HepG2 (cell line): Measurements from ENCODE around the gene SNX7. TPM values are rescaled to one million over a fixed set of nuclear protein-coding genes. Genes with fewer than 3 reads are reported as not detected.

Experiments
- ATAC-seq: fragments of 200-7000 bp; cut with Tn5 transposase; 3 replicates; pipeline ENCODE4 v1.9.1; 2020; ENCODE audit warnings: mild to moderate bottlenecking, moderate library complexity
- BruUV-seq: library from RNA; stranded (reverse); fragments of 400-500 nt; replicated peaks from 2 replicates; lab custom pipeline; 2021; lab: Mats Ljungman, UMichigan
- CTCF ChIA-PET: fragments of 300-600 bp; formaldehyde crosslinking; extraction: SDS; loops from one replicate; lab custom pipeline; 2021; ENCODE audit warnings: low total read pairs, inconsistent platforms, low intra/inter-chr PET ratio; lab: Yijun Ruan, JAX
- POLR2A ChIA-PET: fragments of 350-600 bp; sonication (Branson Sonifier 250); formaldehyde crosslinking; loops from one replicate; lab custom pipeline; 2020; ENCODE audit warnings: antibody characterized with exemption, inconsistent platforms; lab: Yijun Ruan, JAX
- DNase-seq: peaks from one replicate; pipeline ENCODE4 v3.0.0-alpha.2; 2015; ENCODE audit warnings: low spot score
- FAIRE-seq: peaks from 3 replicates; lab custom pipeline; 2011; peaks lifted over from hg19 to GRCh38; lab: Jason Lieb, UNC
- H2AFZ ChIP-seq: one replicate; pipeline ENCODE4 v1.6.1; 2011; ENCODE audit warnings: low read length, inconsistent platforms
- H3K27ac ChIP-seq: fragments of 300-600 bp; 3 replicates; pipeline ENCODE4 v1.8.0; 2011; ENCODE audit warnings: mixed run types, mild to moderate bottlenecking, mixed read lengths, low read length, inconsistent platforms; ENCODE audit not compliant: insufficient read depth; ENCODE audit errors: extremely low read length
- H3K27me3 ChIP-seq, 2 experiments: fragments of 200-600 bp in 1 of 2; 2 replicates in 1 of 2; 3 replicates in 1 of 2; pipeline versions ENCODE4 v1.6.0 to v1.8.0; 2011; ENCODE audit warnings: low read length in 2 of 2, mild to moderate bottlenecking in 2 of 2, moderate library complexity in 2 of 2, inconsistent platforms in 1 of 2; ENCODE audit not compliant: insufficient read depth in 2 of 2, control insufficient read depth in 1 of 2
- H3K36me3 ChIP-seq, 2 experiments: fragments of 200-600 bp in 1 of 2; replicated peaks in 1 of 2; 2 replicates in 1 of 2; 3 replicates in 1 of 2; pipeline versions ENCODE4 v1.5.1 to v1.8.0; 2011; ENCODE audit warnings: low read length in 2 of 2, inconsistent platforms in 1 of 2; ENCODE audit not compliant: insufficient read depth in 2 of 2, control insufficient read depth in 1 of 2
- H3K4me1 ChIP-seq: 2 replicates; pipeline ENCODE4 v1.5.1; 2012; ENCODE audit warnings: low read length, inconsistent platforms; ENCODE audit not compliant: insufficient read depth
- H3K4me2 ChIP-seq: 2 replicates; pipeline ENCODE4 v1.6.0; 2011; ENCODE audit warnings: low read depth, low read length, inconsistent platforms
- H3K4me3 ChIP-seq, 3 experiments: fragments of 200-600 bp in 1 of 3; sonication (generic), shearing (Covaris generic) in 1 of 3; replicated peaks in 1 of 3; 2 replicates each; pipeline ENCODE4 v1.5.1; 2011 to 2016; ENCODE audit warnings: low read length in 3 of 3, inconsistent platforms in 2 of 3, low read depth in 2 of 3, mild to moderate bottlenecking in 2 of 3, control low read depth in 1 of 3, mixed read lengths in 1 of 3; ENCODE audit not compliant: insufficient read depth in 1 of 3
- H3K79me2 ChIP-seq: one replicate; pipeline ENCODE4 v1.6.1; 2011; ENCODE audit warnings: low read length, inconsistent platforms; ENCODE audit not compliant: insufficient read depth
- H3K9ac ChIP-seq: 2 replicates; pipeline ENCODE4 v1.6.0; 2011; ENCODE audit warnings: mild to moderate bottlenecking, low read depth, low read length, inconsistent platforms; ENCODE audit not compliant: insufficient read depth
- H3K9me3 ChIP-seq: 2 replicates; pipeline ENCODE4 v1.5.1; 2012; ENCODE audit warnings: mild to moderate bottlenecking, low read length
- H4K20me1 ChIP-seq: 2 replicates; pipeline ENCODE4 v1.6.0; 2011; ENCODE audit warnings: inconsistent platforms, mild to moderate bottlenecking, low read length, moderate library complexity; ENCODE audit not compliant: insufficient read depth
- CERS6 ChIP-seq: sonication (generic); formaldehyde crosslinking; IDR thresholded peaks from 2 replicates; pipeline ENCODE4 v1.5.0; 2020; ENCODE audit warnings: missing genetic modification reagents
- GRHL1 ChIP-seq: sonication (generic); formaldehyde crosslinking; conservative IDR thresholded peaks from 2 replicates; pipeline ENCODE4 v1.8.0; 2022; ENCODE audit warnings: missing genetic modification reagents
- IRF9 ChIP-seq: sonication (generic); formaldehyde crosslinking; IDR thresholded peaks from 2 replicates; pipeline ENCODE4 v1.8.0; 2022; ENCODE audit warnings: missing genetic modification reagents, mild to moderate bottlenecking, borderline replicate concordance
- NCOA5 ChIP-seq: sonication (generic); formaldehyde crosslinking; IDR thresholded peaks from 2 replicates; pipeline ENCODE4 v1.4.0; 2020; ENCODE audit warnings: missing genetic modification reagents
- SMAD3 ChIP-seq: sonication (generic); formaldehyde crosslinking; IDR thresholded peaks from 2 replicates; pipeline ENCODE4 v1.4.0; 2020; ENCODE audit warnings: missing genetic modification reagents
- SOX5 ChIP-seq: IDR thresholded peaks from 2 replicates; pipeline ENCODE4 v1.6.1; 2016; ENCODE audit warnings: borderline replicate concordance
- ZGPAT ChIP-seq: IDR thresholded peaks from 2 replicates; pipeline ENCODE4 v1.6.1; 2016; ENCODE audit warnings: mild to moderate bottlenecking
- ZNF609 ChIP-seq: sonication (generic); formaldehyde crosslinking; IDR thresholded peaks from 2 replicates; pipeline ENCODE4 v1.4.0; 2020; ENCODE audit warnings: mild to moderate bottlenecking, missing genetic modification reagents, borderline replicate concordance
- ZNF781 ChIP-seq: sonication (generic); formaldehyde crosslinking; IDR thresholded peaks from 2 replicates; pipeline ENCODE4 v1.5.1; 2020; ENCODE audit warnings: borderline replicate concordance, mild to moderate bottlenecking, missing genetic modification reagents; ENCODE audit errors: not compliant biosample characterization
- WGBS: methylation state at CpG from one replicate; pipeline ENCODE4 v1.1.6; 2017; ENCODE audit warnings: low lambda C conversion rate; 5-methylcytosine and 5-hydroxymethylcytosine counted together
- in situ Hi-C: cut with HindIII; loops from 2 replicates; pipeline ENCODE4 v1.10.0; 2017; ENCODE audit warnings: low pct_unique_long_range_greater_than_20kb; ENCODE audit not compliant: extremely low pct_ligation_motif_present
- intact Hi-C: fragments of 100-400 bp; cut with micrococcal nuclease; formaldehyde crosslinking; loops from one replicate; pipeline ENCODE4 v1.10.0; 2022; ENCODE audit not compliant: unreplicated experiment
- polyA plus RNA-seq, 8 experiments: library from polyadenylated mRNA; depleted of rRNA in 3 of 8; stranded (reverse) in 7 of 8; unstranded in 1 of 8; fragments of >200 nt; fragmentation: Illumina TruSeq in 4 of 8; extraction: Trizol in 4 of 8; gene quantifications; 2 replicates each; pipeline versions ENCODE4 v1.2.1 to v1.2.3, GENCODE V29; 2011 to 2016; ENCODE audit warnings: low read depth in 4 of 8, missing spikeins in 1 of 8, mixed read lengths in 1 of 8; ENCODE audit not compliant: insufficient read depth in 1 of 8
- total RNA-seq, 5 experiments: library from RNA; depleted of rRNA; stranded (reverse); fragments of >200 nt; fragmentation: Illumina TruSeq; extraction: Trizol; gene quantifications; 2 replicates each; pipeline ENCODE4 v1.2.3, GENCODE V29; 2016; ENCODE audit warnings: low read depth in 1 of 5

SNX7 gene
- total and polyA plus RNA-seq, 2 of the 13 experiments (the other 11 are each of a cell fraction or from before 2014, with no cell fraction given) = 14.3 to 33.5 TPM

- TF ChIP-seq ZGPAT (no peak), SOX5 (CRISPR knock-in tag) (no peak)
Observed at GRCh38 chr1:98669355-98670296, 8.1 kb downstream of the SNX7 start (continued).

- no peaks in the 10 kb centered on the region for H4K20me1 ChIP-seq
- ATAC-seq = no peak
- TF ChIP-seq ZNF609 (CRISPR knock-in tag) (no peak), GRHL1 (no peak), CERS6 (CRISPR knock-in tag) (no peak), SMAD3 (CRISPR knock-in tag) (no peak), NCOA5 (no peak), IRF9 (CRISPR knock-in tag) (no peak), ZNF781 (CRISPR knock-in tag) (no peak)
- TF ChIP-seq, all 625 proteins: peak for 0
- DNase-seq (no peak), FAIRE-seq (no peak)
- Histone ChIP-seq H3K4me1 (no peaks in the 10 kb centered on the region), H3K36me3 (no peaks in the 10 kb centered on the region), H3K9me3 (no peaks in the 10 kb centered on the region), H3K27me3 (no peaks in the 10 kb centered on the region), H3K4me3 (no peak overlapping the region), H3K4me2 (no peak overlapping the region), H3K79me2 (peaks cover 7% of the 10 kb centered on the region), H3K9ac (no peak overlapping the region), H2AFZ (no peak overlapping the region), H3K27ac (no peak overlapping the region)
- ChIA-PET POLR2A (no interaction called here), CTCF (no interaction called here)
- intact Hi-C loops = no loop called here
- 98% methylated on average over 2 of the region's 2 CpGs for WGBS
- in situ Hi-C loops = no loop called here
- BruUV-seq = no TSS peak
Observed at GRCh38 chr1:98672189-98672588, 10.7 kb downstream of the SNX7 start.
